ENCODE data around the gene PTGES3L.
"Not testable (repeated sequence)": the region's sequence is repeated elsewhere in the genome, so short reads cannot be mapped to it uniquely, and the experiment has no call there.

PTGES3L gene

DNA sequence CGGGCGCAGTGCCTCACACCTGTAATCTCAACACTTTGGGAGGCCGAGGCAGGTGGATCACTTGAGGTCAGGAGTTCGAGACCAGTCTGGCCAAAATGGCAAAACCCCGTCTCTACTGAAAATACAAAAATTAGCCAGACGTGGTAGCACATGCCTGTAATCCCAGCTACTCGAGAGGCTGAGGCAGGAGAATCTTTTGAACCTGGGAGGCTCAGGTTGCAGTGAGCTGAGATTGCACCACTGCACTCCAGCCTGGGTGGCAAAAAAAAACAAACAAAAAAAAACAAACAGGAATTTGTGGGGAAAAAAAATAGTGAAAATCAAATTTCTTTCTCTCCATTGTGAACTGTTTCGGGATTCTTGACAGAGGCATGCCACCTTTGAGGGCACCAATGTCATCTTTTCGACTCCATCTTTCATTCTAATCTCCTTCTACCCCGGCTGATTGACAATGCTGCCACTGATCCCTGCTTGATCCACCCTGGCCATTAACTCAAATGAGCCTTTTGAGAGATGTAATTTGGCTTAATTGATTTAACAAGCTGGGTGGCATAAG, 60.3 kb downstream of the PTGES3L start:
- not testable (repeated sequence) for DNase-seq

DNA sequence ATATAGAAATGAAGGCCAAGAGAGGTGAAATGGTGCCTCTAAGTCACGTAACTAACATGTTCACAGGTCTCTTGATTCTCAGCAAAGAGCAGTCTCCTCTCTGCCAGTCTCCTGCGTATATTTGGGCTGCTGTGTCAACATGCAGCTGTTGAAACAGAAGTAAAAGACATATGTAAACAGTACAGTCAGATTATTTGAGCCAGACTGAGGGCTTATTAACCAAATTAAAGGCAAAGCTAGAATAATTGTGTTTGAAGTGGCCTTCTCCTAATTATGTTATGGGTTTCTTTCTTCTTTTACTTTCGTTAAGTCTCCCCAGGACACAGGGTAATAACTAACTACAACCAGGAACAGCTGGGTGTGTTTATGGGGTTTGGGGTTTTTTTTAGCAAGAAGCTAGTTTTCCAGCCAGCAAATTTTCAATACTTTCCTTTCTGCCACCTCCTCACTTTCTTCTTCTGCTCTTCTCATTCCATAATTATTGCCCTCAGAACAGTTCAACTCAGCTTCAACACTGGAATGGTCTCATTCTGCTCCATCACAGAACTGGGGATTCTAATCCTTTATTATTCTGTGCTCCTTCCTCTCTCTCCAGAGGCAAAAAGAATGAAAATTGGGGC, 60.9 kb downstream of the PTGES3L start:
- DNase-seq = no peak
